GM18858 (cell line): ENCODE results near the gene TTLL10.
"Not testable (repeated sequence)": the region's sequence is repeated elsewhere in the genome, so short reads cannot be mapped to it uniquely, and the experiment has no call there.

Experiments
- ATAC-seq: cut with Tn5 transposase; IDR thresholded peaks from one replicate; pipeline ENCODE4 v1.9.1; 2021; ENCODE audit not compliant: unreplicated experiment

The TTLL10 gene

DNA sequence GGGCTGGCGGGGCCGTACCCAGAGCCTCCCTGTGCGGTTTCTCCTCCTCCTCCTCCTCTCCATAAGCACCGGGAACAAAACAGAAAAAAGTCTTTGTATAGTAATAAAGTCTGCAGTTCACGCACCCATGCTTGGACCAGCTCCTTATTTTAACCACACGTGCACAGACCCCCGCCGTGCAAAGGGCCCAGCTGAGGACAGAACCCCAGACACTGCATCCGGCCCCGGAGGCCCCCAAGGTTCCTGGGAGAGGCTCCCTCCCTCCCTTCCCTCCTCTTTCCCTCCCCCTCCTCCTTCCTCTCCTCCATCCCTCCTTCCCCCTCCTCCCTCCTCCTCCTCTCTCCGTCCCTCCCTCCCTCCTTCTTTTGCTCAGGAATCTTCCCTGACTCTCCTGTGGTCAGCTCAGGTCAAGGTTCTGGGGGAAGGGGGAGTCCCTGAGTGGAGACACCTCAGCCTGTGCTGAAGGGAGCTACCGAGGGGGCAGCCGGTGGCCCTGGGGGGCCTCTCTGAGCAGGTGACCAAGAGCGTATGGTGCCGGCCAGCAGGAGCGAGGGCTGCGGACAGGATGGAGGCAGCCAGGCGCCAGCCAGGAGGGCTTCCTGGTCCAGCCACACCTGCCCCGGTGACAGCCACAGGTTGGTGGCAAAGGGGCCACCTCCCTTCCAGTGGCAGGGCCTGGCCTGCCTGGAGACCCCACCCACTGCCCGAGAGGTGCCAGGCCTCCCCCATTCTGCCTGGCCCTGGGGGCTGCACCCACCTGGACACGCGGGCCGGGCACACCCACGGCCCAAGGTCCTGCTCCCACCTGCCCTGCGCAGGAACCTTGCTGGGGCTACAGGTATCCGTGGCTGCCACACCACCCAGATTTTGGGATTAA lies 3.2 kb upstream of the TTLL10 start:
- no peak for ATAC-seq

- ATAC-seq = no peak
These were observed 2.5 kb upstream of the TTLL10 start for GRCh38 chr1:1171161-1171545.

DNA sequence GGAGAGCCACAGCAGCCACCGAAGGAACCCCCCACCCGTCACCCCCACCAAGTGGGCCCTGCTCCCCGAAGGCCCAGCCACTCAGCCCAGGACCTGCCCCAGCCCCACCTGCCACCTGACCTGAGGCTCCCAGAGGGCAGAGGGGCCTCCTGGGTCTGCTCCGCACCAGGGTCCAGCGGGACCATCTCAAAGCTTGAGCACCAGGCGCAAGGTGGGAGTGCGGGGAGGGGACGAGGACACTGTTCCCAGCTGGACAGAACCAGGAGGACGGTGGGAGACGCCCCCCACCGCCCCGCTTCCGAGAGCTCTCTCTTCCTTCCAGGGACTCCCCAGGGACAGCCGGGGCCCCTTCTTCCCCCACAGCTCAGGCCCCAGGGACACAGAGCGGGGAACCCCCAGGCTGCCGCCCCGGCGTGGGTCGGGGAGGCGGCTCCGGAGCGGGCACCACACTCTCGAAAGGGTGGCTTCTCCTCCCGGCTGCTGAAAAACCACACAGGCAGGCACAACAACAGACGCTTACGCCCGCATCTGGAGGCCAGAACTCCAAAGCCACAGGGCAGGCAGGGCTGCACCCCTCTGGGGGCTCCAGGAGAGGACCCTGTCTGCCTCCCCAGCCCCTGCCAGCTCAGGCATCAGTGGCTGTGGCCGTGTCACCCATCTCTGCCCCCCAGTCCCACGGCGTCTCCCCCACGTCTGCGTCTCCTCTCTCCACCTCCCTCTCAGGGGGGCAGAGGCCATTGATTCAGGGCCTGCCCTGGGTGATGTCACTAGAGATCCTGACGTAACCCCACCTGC lies 1.9 kb upstream of the TTLL10 start:
- ATAC-seq = no peak

GRCh38 chr1:1173061-1173792 lies 453 bp upstream of the TTLL10 start:
- no peak for ATAC-seq

DNA sequence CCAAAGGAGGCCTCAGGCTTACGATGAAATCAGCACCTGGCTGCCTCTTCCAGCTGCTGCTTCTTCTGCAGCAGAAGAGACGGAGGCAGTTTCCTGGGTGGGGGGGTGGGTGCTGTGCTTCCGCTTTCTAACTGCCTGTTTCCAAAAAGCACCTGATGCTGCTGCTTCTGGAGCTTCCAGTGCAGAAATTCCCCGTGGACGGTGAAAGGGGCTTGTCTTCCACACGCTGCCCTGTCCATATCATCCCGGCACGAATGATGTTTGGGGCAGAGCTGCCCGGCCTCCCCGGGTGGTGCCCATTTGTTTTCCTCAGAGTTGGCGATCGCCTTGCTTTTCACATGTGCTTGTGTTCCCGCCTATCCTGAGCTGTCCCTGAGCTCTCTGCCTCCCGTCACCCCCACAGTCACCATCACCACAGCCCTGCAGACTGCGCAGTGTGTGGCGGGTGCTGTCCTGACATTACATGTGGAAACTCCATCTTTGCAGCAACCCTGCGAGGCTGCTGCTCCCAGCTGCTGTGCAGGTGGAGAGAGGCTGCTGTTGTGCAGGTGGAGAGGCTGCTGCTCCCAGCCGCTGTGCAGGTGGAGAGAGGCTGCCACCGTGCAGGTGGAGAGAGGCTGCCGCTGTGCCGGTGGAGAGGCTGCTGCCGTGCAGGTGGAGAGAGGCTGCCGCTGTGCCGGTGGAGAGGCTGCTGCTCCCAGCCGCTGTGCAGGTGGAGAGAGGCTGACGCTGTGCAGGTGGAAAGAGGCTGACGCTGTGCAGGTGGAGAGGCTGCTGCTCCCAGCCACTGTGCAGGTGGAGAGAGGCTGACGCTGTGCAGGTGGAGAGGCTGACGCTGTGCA lies 1.8 kb downstream of the TTLL10 start:
- no peak for ATAC-seq

GRCh38 chr1:1176063-1176761 lies 2.5 kb downstream of the TTLL10 start:
- ATAC-seq = not testable (repeated sequence)

DNA sequence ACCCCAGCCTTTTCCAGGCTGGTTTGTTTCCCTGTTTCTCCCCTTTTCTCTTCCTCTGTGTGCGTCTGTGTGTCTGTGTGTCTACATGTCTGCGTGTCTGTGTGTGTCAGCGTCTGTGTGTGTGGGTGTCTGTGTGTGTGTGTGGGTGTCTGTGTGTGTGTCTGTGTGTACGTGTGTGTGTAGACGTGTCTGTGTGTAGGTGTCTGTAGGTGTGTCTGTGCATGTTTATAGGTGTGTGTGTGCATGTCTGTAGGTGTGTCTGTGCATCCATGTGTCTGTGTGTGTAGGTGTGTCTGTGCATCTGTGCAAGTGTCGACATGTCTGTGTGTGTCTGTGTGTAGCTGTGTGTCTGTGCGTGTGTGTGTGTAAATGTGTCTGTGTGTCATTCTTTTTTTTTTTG lies 3.3 kb downstream of the TTLL10 start:
- no peak for ATAC-seq

DNA sequence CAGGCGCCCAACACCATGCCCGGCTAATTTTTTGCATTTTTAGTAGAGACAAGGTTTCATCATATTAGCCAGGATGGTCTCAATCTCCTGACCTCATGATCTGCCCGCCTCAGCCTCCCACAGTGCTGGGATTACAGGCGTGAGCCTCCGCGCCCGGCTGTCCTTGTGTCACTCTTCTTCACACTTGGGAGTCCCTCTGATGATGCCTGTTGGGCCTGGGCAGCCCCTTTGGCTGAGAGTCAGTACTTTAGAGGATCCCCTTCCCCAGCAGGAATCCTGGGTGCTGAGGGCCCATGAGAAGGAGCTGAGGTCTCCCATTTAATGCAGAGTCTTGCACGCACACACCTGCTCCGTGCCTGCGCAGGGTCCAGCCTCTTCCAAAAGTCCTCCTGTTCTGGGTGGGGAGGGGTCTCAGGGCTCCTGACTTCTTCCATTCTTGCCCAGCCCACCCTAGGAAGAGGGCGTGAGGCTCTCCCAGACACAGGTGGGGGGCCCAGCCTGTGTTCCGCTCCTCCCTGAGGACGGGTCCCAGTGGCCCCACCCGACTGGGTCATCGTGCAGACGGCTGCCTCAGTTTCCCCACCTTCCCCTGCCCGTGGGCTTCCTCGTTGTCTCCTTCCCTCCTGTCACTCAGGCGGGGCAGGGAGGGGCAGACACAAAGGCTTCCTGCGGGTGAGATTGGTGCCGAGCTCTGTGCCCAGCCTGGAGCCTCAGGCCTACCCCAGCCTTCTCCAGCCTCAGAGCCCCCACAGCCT lies 3.9 kb downstream of the TTLL10 start:
- no peak for ATAC-seq

- no peak for ATAC-seq
These were observed 5.2 kb downstream of the TTLL10 start for GRCh38 chr1:1178794-1179331.

DNA sequence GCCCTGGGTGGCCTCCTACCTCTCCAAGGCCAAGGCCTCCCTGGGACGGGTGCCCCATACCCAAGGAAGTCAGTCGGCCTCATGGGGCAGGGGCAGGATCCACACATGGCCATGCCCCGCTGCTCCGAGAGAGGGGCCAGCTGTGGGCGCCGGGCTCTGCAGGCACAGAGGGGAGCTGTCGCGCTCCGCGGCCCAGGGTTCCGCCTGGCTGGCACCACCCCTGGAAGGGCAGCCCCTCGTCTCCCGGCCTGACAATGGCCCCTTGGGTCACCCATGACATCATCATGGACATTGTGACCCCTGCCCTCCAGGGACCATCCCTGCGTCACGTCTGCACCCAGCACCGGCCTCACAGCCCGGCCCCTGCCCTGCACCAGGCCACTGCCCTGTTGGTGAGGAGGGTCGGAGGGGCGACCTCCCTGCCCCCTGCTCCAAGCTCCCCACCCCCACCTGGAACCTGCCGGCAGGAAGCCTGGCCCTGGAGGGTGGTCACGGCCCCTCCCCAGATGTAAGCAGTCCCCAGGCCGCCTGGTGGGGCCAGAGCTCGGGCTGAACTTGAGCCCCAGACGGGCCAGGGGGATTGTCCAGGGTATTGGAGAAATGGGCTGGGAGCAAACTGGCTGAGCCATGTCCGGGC lies 5.8 kb downstream of the TTLL10 start:
- no peak for ATAC-seq

- ATAC-seq = no peak
These were observed 6.5 kb downstream of the TTLL10 start for GRCh38 chr1:1179983-1180861.

- ATAC-seq = no peak
These were observed 7.7 kb downstream of the TTLL10 start for GRCh38 chr1:1181129-1181937.

DNA sequence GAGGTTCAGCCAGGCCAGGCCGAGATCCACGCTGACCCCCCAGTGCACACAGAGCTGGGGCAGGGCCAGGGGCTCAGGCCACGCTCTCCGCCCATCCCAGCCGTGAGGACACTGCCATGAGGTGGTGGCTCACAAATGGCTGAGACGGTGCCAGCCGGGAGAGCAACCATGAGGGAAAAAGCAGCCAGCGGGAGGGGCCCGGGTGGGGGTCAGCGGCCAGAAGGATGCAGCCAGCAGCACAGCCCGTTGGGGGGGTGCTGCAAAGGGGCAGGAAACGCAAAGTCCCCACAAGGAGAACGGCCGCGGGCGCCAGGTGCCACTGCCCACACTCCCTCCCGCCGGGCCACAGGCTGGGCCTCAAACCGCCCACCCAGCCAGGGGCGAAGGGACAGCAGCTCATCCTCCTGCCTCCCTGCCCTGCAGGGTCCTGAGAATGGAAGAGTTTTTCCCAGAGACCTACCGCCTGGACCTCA lies 8.3 kb downstream of the TTLL10 start:
- ATAC-seq = no peak

- ATAC-seq = no peak
These were observed 9.0 kb downstream of the TTLL10 start for GRCh38 chr1:1182491-1183220.

- ATAC-seq = no peak
These were observed 9.6 kb downstream of the TTLL10 start for GRCh38 chr1:1183221-1183747.
